ENCODE measurements around the gene KERA.

Gene KERA

DNA sequence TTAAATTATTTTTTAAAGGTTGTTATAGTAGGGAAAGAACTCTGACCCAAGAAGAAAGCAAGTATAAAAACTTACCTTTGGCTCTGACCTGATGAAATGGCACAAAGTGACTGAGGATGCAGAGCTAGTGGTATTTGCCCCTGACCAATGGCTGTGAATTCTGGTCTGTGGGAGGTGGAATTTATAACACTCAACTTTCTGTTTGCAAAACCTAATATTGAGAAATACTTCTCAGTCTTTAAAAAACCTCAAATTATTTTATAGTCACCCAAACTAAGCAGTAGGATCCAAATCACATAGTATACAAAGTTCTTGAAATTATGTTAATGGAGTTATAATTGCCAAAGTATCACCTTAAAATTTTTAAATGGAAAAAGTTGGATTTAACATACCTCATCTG lies 53.0 kb downstream of the KERA start, which contains the start of gene EPYC:
TSS of gene EPYC (minus strand) at position 101 of the 400 bp plus-strand sequence. CDS start 2,407 bp downstream, outside the sequence.
- H3K4me1 Mint-ChIP-seq, result peaks cover 16% of the 10 kb centered on the region
- peaks cover 9% of the 10 kb centered on the region for H3K27me3 Mint-ChIP-seq
- no peak within 1 kb of the TSS for H3K4me3 Mint-ChIP-seq
- no peaks in the 10 kb centered on the region for H3K36me3 Mint-ChIP-seq
- ATAC-seq, result no peak
- no peak within 1 kb of the TSS for H3K27ac Mint-ChIP-seq
- no peaks in the 10 kb centered on the region for H3K9me3 Mint-ChIP-seq

DNA sequence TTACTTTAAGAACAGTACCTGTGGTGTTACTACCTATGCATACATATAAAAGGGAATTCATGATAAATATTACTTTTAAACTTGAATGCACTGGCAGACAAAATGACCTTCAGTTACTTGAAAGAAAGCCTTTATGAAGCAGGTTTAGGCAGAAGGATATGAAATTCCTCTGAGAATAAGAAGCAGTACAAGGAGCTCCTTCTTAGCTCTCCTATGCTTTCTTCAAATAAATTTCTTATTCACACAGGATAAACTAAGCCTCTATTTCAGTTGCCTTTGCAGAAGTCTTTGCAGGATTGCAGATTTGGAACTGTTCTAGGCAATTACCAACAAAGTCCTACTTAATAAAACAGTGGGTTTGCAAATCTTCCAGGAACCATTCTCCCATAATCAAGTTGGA lies 54.1 kb downstream of the KERA start:
- Mint-ChIP-seq H3K27ac (no peak overlapping the region), H3K36me3 (no peaks in the 10 kb centered on the region), H3K4me3 (no peak overlapping the region), H3K27me3 (peaks cover 9% of the 10 kb centered on the region), H3K9me3 (no peaks in the 10 kb centered on the region), H3K4me1 (peaks cover 15% of the 10 kb centered on the region)
- no peak for ATAC-seq

DNA sequence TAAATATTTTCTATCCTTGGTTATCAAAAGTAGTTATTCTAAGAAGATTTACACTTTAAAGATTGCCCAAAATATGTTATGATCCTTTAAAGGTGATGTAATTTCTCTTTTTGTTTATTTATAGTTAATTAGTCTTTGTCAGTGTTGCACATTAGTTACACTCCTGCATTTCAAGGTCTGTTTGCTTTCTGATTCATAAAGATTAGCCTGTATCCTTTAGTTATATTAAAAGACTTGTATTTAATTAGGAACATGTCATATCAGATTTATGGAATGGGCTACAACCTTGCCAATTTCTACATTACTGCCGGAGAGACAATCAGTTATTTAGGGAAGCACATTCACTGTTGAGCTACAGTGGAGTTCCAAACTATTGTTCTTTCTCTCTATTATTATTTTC lies 56.5 kb downstream of the KERA start:
- no peak for ATAC-seq
- no peaks in the 10 kb centered on the region for H3K4me1 Mint-ChIP-seq
- no peak overlapping the region for H3K4me3 Mint-ChIP-seq
- no peak overlapping the region for H3K27ac Mint-ChIP-seq
- no peaks in the 10 kb centered on the region for H3K36me3 Mint-ChIP-seq
- H3K27me3 Mint-ChIP-seq, result no peaks in the 10 kb centered on the region
- no peaks in the 10 kb centered on the region for H3K9me3 Mint-ChIP-seq

Data from stimulated activated memory B cell treated with anti-CD40 and anti-IgM and Interleukin-4, amounts not matched to agents 10 μg/mL and 1 μg/mL and 100 μg/mL, for 72 hours (primary cell).